ENCODE results near the gene NRP1. TPM values are rescaled to one million over a fixed set of nuclear protein-coding genes. Genes with fewer than 3 reads are reported as not detected.

Gene NRP1
- total and polyA plus RNA-seq, 2 of the 8 experiments (the other 6 are each of a cell fraction or from before 2014, with no cell fraction given) = 1.2 to 2.1 TPM

DNA sequence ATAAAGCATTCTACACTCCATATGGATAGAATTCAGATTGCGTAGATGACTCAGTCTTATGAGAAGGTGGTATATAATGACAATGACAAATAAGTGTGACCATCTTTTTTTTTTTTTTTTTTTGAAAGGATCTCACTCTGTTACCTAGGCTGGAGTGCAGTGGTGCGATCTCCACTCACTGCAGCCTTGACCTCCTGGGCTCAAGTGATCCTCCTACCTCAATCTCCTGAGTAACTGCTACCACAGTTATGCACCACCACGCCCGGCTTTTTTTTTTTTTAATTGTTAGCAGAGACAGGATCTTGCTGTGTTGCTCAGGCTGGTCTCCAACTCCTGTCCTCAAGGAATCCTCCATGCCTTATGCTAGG, 43.2 kb upstream of the NRP1 start:
- no peak overlapping the region for H2BK5ac ChIP-seq (ENCODE audit: low read depth, low read length)
- TF ChIP-seq HDAC6 (IDR thresholded peaks at IDR 0.05; ENCODE audit: low read depth, low read length) (no peak), RAD21 (IDR thresholded peaks at IDR 0.05 in 1 of 2, conservative IDR thresholded peaks at IDR 0.05 in 1 of 2; ENCODE audit: low read depth in 2 of 2, low read length in 2 of 2) (no peak), CBX5 (IDR thresholded peaks at IDR 0.05; ENCODE audit: low read depth, low read length) (no peak)
- H3K36me3 ChIP-seq (ENCODE audit: control insufficient read depth in 2 of 4, insufficient read depth in 4 of 4, low read length in 3 of 4) = no peaks in the 10 kb centered on the region
- no peak overlapping the region for H3K56ac ChIP-seq (replicated peaks; ENCODE audit: insufficient read length, low read depth, low read length)
- ChIA-PET POLR2A (ENCODE audit: partially characterized antibody) (no interaction called here), CTCF (ENCODE audit: partially characterized antibody) (interaction anchor here (0.7 kb wide), 1 partner anchor 647 kb away, joined by 4 read pairs; no protein-coding TSS in a partner anchor)
- H3K4ac ChIP-seq (replicated peaks; ENCODE audit: insufficient read length, low read depth, low read length) = no peak overlapping the region
- H3K4me2 ChIP-seq (ENCODE audit: insufficient read depth in 1 of 2, low read depth in 2 of 2, low read length in 2 of 2) = no peak overlapping the region
- no peak overlapping the region for H3K4me3 ChIP-seq (ENCODE audit: extremely low read depth in 1 of 4, insufficient read depth in 2 of 4, low read depth in 3 of 4, low read length in 4 of 4)
- no peaks in the 10 kb centered on the region for H4K20me1 ChIP-seq (replicated peaks in 1 of 2; ENCODE audit: control insufficient read depth in 1 of 2, insufficient read depth in 2 of 2, low read length in 2 of 2)
- no peak overlapping the region for H3K27ac ChIP-seq (ENCODE audit: low read depth, low read length)
- no peak overlapping the region for H2BK20ac ChIP-seq (ENCODE audit: low read length)
- H3K18ac ChIP-seq (ENCODE audit: extremely low read depth, low read length) = no peak overlapping the region
- H3K4me1 ChIP-seq (replicated peaks in 1 of 4; ENCODE audit: control insufficient read depth in 3 of 4, insufficient read depth in 4 of 4, low read length in 3 of 4) = peaks cover 0 to 10% (median 1%) of the 10 kb centered on the region in 4 experiments; a peak in 2 of 7 replicates
- H3K79me1 ChIP-seq (ENCODE audit: low read depth, low read length) = no peaks in the 10 kb centered on the region
- H3K9ac ChIP-seq (replicated peaks in 1 of 4; ENCODE audit: extremely low read depth in 1 of 4, low read depth in 3 of 4, low read length in 3 of 4) = no peak overlapping the region
- no peak overlapping the region for H2BK15ac ChIP-seq (ENCODE audit: low read length)
- no peaks in the 10 kb centered on the region for H3K27me3 ChIP-seq (replicated peaks in 1 of 4; ENCODE audit: control insufficient read depth in 3 of 4, extremely low read depth in 1 of 4, insufficient read depth in 3 of 4, low read length in 3 of 4)
- H4K5ac ChIP-seq (ENCODE audit: insufficient read length, low read depth, low read length) = no peak overlapping the region
- no peak overlapping the region for H2BK120ac ChIP-seq (replicated peaks; ENCODE audit: low read depth, low read length)
- H2AFZ ChIP-seq (ENCODE audit: low read length) = no peak overlapping the region
- DNase-seq (ENCODE audit: low read depth in 1 of 2, low spot score in 2 of 2) (no peak), FAIRE-seq (no peak)
- H3K9me3 ChIP-seq (ENCODE audit: insufficient read depth in 2 of 2, low read depth in 1 of 2, low read length in 1 of 2) = no peaks in the 10 kb centered on the region
- no peak overlapping the region for H3K14ac ChIP-seq (ENCODE audit: insufficient read length)
- no peak overlapping the region for H4K91ac ChIP-seq (replicated peaks; ENCODE audit: insufficient read length, low read length)
- H3K79me2 ChIP-seq (ENCODE audit: control insufficient read depth in 1 of 2, insufficient read depth in 2 of 2, low read length in 2 of 2) = no peaks in the 10 kb centered on the region
- no peak overlapping the region for H3K23ac ChIP-seq (ENCODE audit: insufficient read length)
- WGBS, 2 experiments (ENCODE audit: extremely low coverage in 1 of 2, insufficient coverage in 1 of 2, insufficient read length in 1 of 2, insufficient replicate concordance in 2 of 2, low coverage in 1 of 2, low lambda C conversion rate in 2 of 2, missing lambda C conversion rate in 1 of 2) = 90% methylated on average over 4 of the region's 4 CpGs; no CpG with 5 or more reads in 1 of the 2 experiments
- H3K23me2 ChIP-seq (ENCODE audit: low read depth, low read length) = no peaks in the 10 kb centered on the region
- no peak overlapping the region for H2BK12ac ChIP-seq (ENCODE audit: low read depth, low read length)
- H2AK5ac ChIP-seq (ENCODE audit: low read depth, low read length) = no peak overlapping the region
- H4K8ac ChIP-seq (ENCODE audit: extremely low read depth, insufficient read depth, low read length) = no peak overlapping the region
